OCI-LY7 (cell line): ENCODE results near the gene OR13C9. TPM values are rescaled to one million over a fixed set of nuclear protein-coding genes. Genes with fewer than 3 reads are reported as not detected.

Experiments
- BruUV-seq: library from RNA; stranded (reverse); fragments of 400-500 nt; replicated peaks from 2 replicates; lab custom pipeline; 2021; lab: Mats Ljungman, UMichigan
- CTCF ChIA-PET: fragments of 300-600 bp; sonication (Branson Sonifier 250); formaldehyde crosslinking; loops from one replicate; lab custom pipeline; 2022; ENCODE audit warnings: antibody characterized with exemption; ENCODE audit not compliant: unreplicated experiment; lab: Charles Lee
- POLR2A ChIA-PET: fragments of 300-600 bp; sonication (Branson Sonifier 250); formaldehyde crosslinking; loops from one replicate; lab custom pipeline; 2022; ENCODE audit warnings: antibody characterized with exemption; lab: Charles Lee
- DNase-seq: peaks from one replicate; pipeline ENCODE4 v3.0.0-alpha.2; 2015; ENCODE audit warnings: low spot score
- H2AFZ ChIP-seq: fragments of 200-600 bp; sonication (generic), shearing (Covaris generic); 2 replicates; pipeline ENCODE4 v1.6.1; 2014; ENCODE audit warnings: mild to moderate bottlenecking, antibody characterized with exemption, low read length, moderate library complexity
- H3K27ac ChIP-seq: fragments of 200-600 bp; sonication (generic); 2 replicates; pipeline ENCODE4 v1.5.1; 2014; ENCODE audit warnings: mixed run types, low read depth, mild to moderate bottlenecking, moderate library complexity, low read length, inconsistent platforms; ENCODE audit not compliant: poor library complexity, severe bottlenecking
- H3K36me3 ChIP-seq: fragments of 200-600 bp; sonication (generic); 2 replicates; pipeline ENCODE4 v1.6.1; 2014; ENCODE audit warnings: mild to moderate bottlenecking, antibody characterized with exemption, low read length, moderate library complexity, mixed read lengths; ENCODE audit not compliant: insufficient read depth
- H3K4me1 ChIP-seq: fragments of 200-600 bp; sonication (generic); 2 replicates; pipeline ENCODE4 v1.5.1; 2014; ENCODE audit warnings: mild to moderate bottlenecking, low read length; ENCODE audit not compliant: insufficient read depth, poor library complexity, severe bottlenecking
- H3K4me2 ChIP-seq: fragments of 200-600 bp; sonication (generic); 2 replicates; pipeline ENCODE4 v1.6.1; 2014; ENCODE audit warnings: mild to moderate bottlenecking, low read length
- H3K4me3 ChIP-seq: fragments of 200-600 bp; sonication (generic); 2 replicates; pipeline ENCODE4 v1.5.1; 2014; ENCODE audit warnings: mild to moderate bottlenecking, low read depth, low read length; ENCODE audit not compliant: poor library complexity, severe bottlenecking
- H3K79me2 ChIP-seq: fragments of 200-600 bp; sonication (generic); 2 replicates; pipeline ENCODE4 v1.6.1; 2016; ENCODE audit warnings: low read depth, mild to moderate bottlenecking, low read length, moderate library complexity, mixed read lengths; ENCODE audit not compliant: insufficient read depth
- H3K9me2 ChIP-seq: fragments of 200-600 bp; sonication (generic); 2 replicates; pipeline ENCODE4 v1.6.1; 2016; ENCODE audit warnings: mild to moderate bottlenecking, low read length, mixed read lengths; ENCODE audit not compliant: insufficient read depth
- H3K9me3 ChIP-seq: fragments of 200-600 bp; sonication (generic); 2 replicates; pipeline ENCODE4 v1.6.1; 2014; ENCODE audit warnings: mild to moderate bottlenecking, mixed run types, low read length, mixed read lengths
- H4K20me1 ChIP-seq: fragments of 200-600 bp; sonication (generic); 2 replicates; pipeline ENCODE4 v1.6.1; 2014; ENCODE audit warnings: mild to moderate bottlenecking, antibody characterized with exemption, low read length, moderate library complexity, mixed read lengths; ENCODE audit not compliant: insufficient read depth
- CTCF ChIP-seq: fragments of 200-600 bp; sonication (generic); conservative IDR thresholded peaks from 2 replicates; pipeline ENCODE4 v1.5.1; 2014; ENCODE audit warnings: mild to moderate bottlenecking, antibody characterized with exemption, low read length, moderate library complexity, mixed read lengths
- EZH2phosphoT487 ChIP-seq: fragments of 200-600 bp; sonication (generic); IDR thresholded peaks from 2 replicates; pipeline ENCODE4 v1.6.1; 2018; ENCODE audit warnings: low read depth, borderline replicate concordance, mild to moderate bottlenecking, mixed run types, antibody characterized with exemption, low read length, moderate library complexity, mixed read lengths
- intact Hi-C: fragments of 100-400 bp; cut with micrococcal nuclease; formaldehyde crosslinking; loops from one replicate; pipeline ENCODE4 v1.10.0; 2022; ENCODE audit not compliant: unreplicated experiment
- total RNA-seq, 2 experiments: library from RNA; depleted of rRNA in 1 of 2; stranded (reverse); fragments of >200 nt in 1 of 2; shearing (Covaris generic) in 1 of 2; gene quantifications; 2 replicates each; pipeline ENCODE4 v1.2.3, GENCODE V29; 2014 to 2022

OR13C9 gene
- total RNA-seq, 2 experiments from 2014 or later: not detected

GRCh38 chr9:104586496-104587180, 31.4 kb downstream of the OR13C9 start:
- Histone ChIP-seq H4K20me1 (no peaks in the 10 kb centered on the region), H3K9me2 (no peaks in the 10 kb centered on the region), H3K27ac (no peak overlapping the region), H2AFZ (no peak overlapping the region), H3K4me3 (no peak overlapping the region), H3K36me3 (no peaks in the 10 kb centered on the region), H3K4me1 (no peaks in the 10 kb centered on the region), H3K4me2 (no peak overlapping the region), H3K79me2 (no peaks in the 10 kb centered on the region), H3K9me3 (no peaks in the 10 kb centered on the region)
- CTCF ChIA-PET: no interaction called here
- BruUV-seq: no TSS peak
- POLR2A ChIA-PET: interaction anchor here (0.7 to 1.0 kb wide), 3 partner anchors 8 to 492 kb away, joined by 3 to 4 read pairs (median 3); no protein-coding TSS in a partner anchor
- no peak for DNase-seq
- intact Hi-C loops: no loop called here
- TF ChIP-seq CTCF: no peak
- no peak for TF ChIP-seq EZH2phosphoT487

- no peak overlapping the region for H3K27ac ChIP-seq
- DNase-seq: no peak
- no peaks in the 10 kb centered on the region for H3K36me3 ChIP-seq
- no TSS peak for BruUV-seq
- no peak for TF ChIP-seq EZH2phosphoT487
- TF ChIP-seq CTCF: no peak
- H3K79me2 ChIP-seq: no peaks in the 10 kb centered on the region
- intact Hi-C loops: no loop called here
- H3K4me3 ChIP-seq: no peak overlapping the region
- no peaks in the 10 kb centered on the region for H3K4me1 ChIP-seq
- H4K20me1 ChIP-seq: no peaks in the 10 kb centered on the region
- CTCF ChIA-PET: no interaction called here
- H3K9me2 ChIP-seq: no peaks in the 10 kb centered on the region
- no peak overlapping the region for H3K4me2 ChIP-seq
- POLR2A ChIA-PET: no interaction called here
- no peak overlapping the region for H2AFZ ChIP-seq
- H3K9me3 ChIP-seq: no peaks in the 10 kb centered on the region
Measured at GRCh38 chr9:104580562-104580961, 37.4 kb downstream of the OR13C9 start.

- no peaks in the 10 kb centered on the region for H3K4me1 ChIP-seq
- TF ChIP-seq CTCF: no peak
- H3K36me3 ChIP-seq: no peaks in the 10 kb centered on the region
- no peak for DNase-seq
- H3K27ac ChIP-seq: no peak overlapping the region
- no TSS peak for BruUV-seq
- POLR2A ChIA-PET: no interaction called here
- H3K4me2 ChIP-seq: no peak overlapping the region
- H2AFZ ChIP-seq: no peak overlapping the region
- no peaks in the 10 kb centered on the region for H3K9me2 ChIP-seq
- CTCF ChIA-PET: no interaction called here
- no peaks in the 10 kb centered on the region for H3K79me2 ChIP-seq
- no peaks in the 10 kb centered on the region for H3K9me3 ChIP-seq
- no peaks in the 10 kb centered on the region for H4K20me1 ChIP-seq
- no peak overlapping the region for H3K4me3 ChIP-seq
- intact Hi-C loops: no loop called here
Measured at GRCh38 chr9:104577263-104577662, 40.7 kb downstream of the OR13C9 start.
